ENCODE data around the gene DCAF16. TPM values are rescaled to one million over a fixed set of nuclear protein-coding genes. Genes with fewer than 3 reads are reported as not detected.

The DCAF16 gene
- total RNA-seq, 1 experiment from 2014 or later: 55.3 TPM

GRCh38 chr4:17765514-17766286 lies 44.9 kb downstream of the DCAF16 start:
- no peak for TF ChIP-seq CTCF (IDR thresholded peaks at IDR 0.05; ENCODE audit: insufficient read depth in 1 of 2, low read depth in 1 of 2, low read length in 1 of 2, severe bottlenecking in 1 of 2, unreplicated experiment in 1 of 2)
- H3K36me3 ChIP-seq (ENCODE audit: control insufficient read depth, insufficient read depth, low read length): no peaks in the 10 kb centered on the region
- no TSS peak for BruUV-seq (replicated peaks)
- no peaks in the 10 kb centered on the region for H3K27me3 Mint-ChIP-seq (ENCODE audit: insufficient read depth, unreplicated experiment)
- no peak overlapping the region for H3K27ac Mint-ChIP-seq (ENCODE audit: unreplicated experiment)
- POLR2A ChIA-PET: no interaction called here
- no peak overlapping the region for H3K4me3 Mint-ChIP-seq (ENCODE audit: unreplicated experiment)
- no peaks in the 10 kb centered on the region for H3K4me1 Mint-ChIP-seq (ENCODE audit: low read depth, unreplicated experiment)
- H3K4me3 ChIP-seq (ENCODE audit: low read depth, low read length): no peak overlapping the region
- H3K9me3 Mint-ChIP-seq (ENCODE audit: unreplicated experiment): peaks cover 6% of the 10 kb centered on the region
- H3K36me3 Mint-ChIP-seq (ENCODE audit: insufficient read depth, unreplicated experiment): no peaks in the 10 kb centered on the region
- intact Hi-C loops (cut with micrococcal nuclease; ENCODE audit: unreplicated experiment): no loop called here
- no peaks in the 10 kb centered on the region for H3K27me3 ChIP-seq (replicated peaks; ENCODE audit: control insufficient read depth, insufficient read depth, low read length)
- DNase-seq: no peak
- H3K4me1 ChIP-seq: no peaks in the 10 kb centered on the region
- CTCF ChIA-PET: no interaction called here
- no peaks in the 10 kb centered on the region for H3K9me3 ChIP-seq

- POLR2A ChIA-PET: no interaction called here
- TF ChIP-seq CTCF (IDR thresholded peaks at IDR 0.05; ENCODE audit: insufficient read depth in 1 of 2, low read depth in 1 of 2, low read length in 1 of 2, severe bottlenecking in 1 of 2, unreplicated experiment in 1 of 2): no peak
- Mint-ChIP-seq H3K36me3 (ENCODE audit: insufficient read depth, unreplicated experiment) (no peaks in the 10 kb centered on the region), H3K27ac (ENCODE audit: unreplicated experiment) (no peak overlapping the region), H3K4me3 (ENCODE audit: unreplicated experiment) (no peak overlapping the region), H3K9me3 (ENCODE audit: unreplicated experiment) (peaks cover 6% of the 10 kb centered on the region), H3K4me1 (ENCODE audit: low read depth, unreplicated experiment) (no peaks in the 10 kb centered on the region), H3K27me3 (ENCODE audit: insufficient read depth, unreplicated experiment) (no peaks in the 10 kb centered on the region)
- Histone ChIP-seq H3K9me3 (no peaks in the 10 kb centered on the region), H3K36me3 (ENCODE audit: control insufficient read depth, insufficient read depth, low read length) (no peaks in the 10 kb centered on the region), H3K4me3 (ENCODE audit: low read depth, low read length) (no peak overlapping the region), H3K27me3 (replicated peaks; ENCODE audit: control insufficient read depth, insufficient read depth, low read length) (no peaks in the 10 kb centered on the region), H3K4me1 (no peaks in the 10 kb centered on the region)
- intact Hi-C loops (cut with micrococcal nuclease; ENCODE audit: unreplicated experiment): no loop called here
- CTCF ChIA-PET: no interaction called here
- no peak for DNase-seq
- BruUV-seq (replicated peaks): no TSS peak
Measured at GRCh38 chr4:17763931-17764330, 46.6 kb downstream of the DCAF16 start.

GRCh38 chr4:17763416-17763815 lies 47.1 kb downstream of the DCAF16 start:
- H3K36me3 Mint-ChIP-seq (ENCODE audit: insufficient read depth, unreplicated experiment): no peaks in the 10 kb centered on the region
- no TSS peak for BruUV-seq (replicated peaks)
- H3K27ac Mint-ChIP-seq (ENCODE audit: unreplicated experiment): no peak overlapping the region
- no peaks in the 10 kb centered on the region for H3K27me3 Mint-ChIP-seq (ENCODE audit: insufficient read depth, unreplicated experiment)
- no peak for TF ChIP-seq CTCF (IDR thresholded peaks at IDR 0.05; ENCODE audit: insufficient read depth in 1 of 2, low read depth in 1 of 2, low read length in 1 of 2, severe bottlenecking in 1 of 2, unreplicated experiment in 1 of 2)
- Histone ChIP-seq H3K4me1 (no peaks in the 10 kb centered on the region), H3K36me3 (ENCODE audit: control insufficient read depth, insufficient read depth, low read length) (no peaks in the 10 kb centered on the region), H3K4me3 (ENCODE audit: low read depth, low read length) (no peak overlapping the region), H3K9me3 (no peaks in the 10 kb centered on the region), H3K27me3 (replicated peaks; ENCODE audit: control insufficient read depth, insufficient read depth, low read length) (no peaks in the 10 kb centered on the region)
- intact Hi-C loops (cut with micrococcal nuclease; ENCODE audit: unreplicated experiment): no loop called here
- H3K4me1 Mint-ChIP-seq (ENCODE audit: low read depth, unreplicated experiment): no peaks in the 10 kb centered on the region
- DNase-seq: no peak
- POLR2A ChIA-PET: no interaction called here
- H3K9me3 Mint-ChIP-seq (ENCODE audit: unreplicated experiment): peaks cover 6% of the 10 kb centered on the region
- CTCF ChIA-PET: no interaction called here
- no peak overlapping the region for H3K4me3 Mint-ChIP-seq (ENCODE audit: unreplicated experiment)

All from Caco-2 (cell line).